Measurements from ENCODE around the gene STK11.

DNA sequence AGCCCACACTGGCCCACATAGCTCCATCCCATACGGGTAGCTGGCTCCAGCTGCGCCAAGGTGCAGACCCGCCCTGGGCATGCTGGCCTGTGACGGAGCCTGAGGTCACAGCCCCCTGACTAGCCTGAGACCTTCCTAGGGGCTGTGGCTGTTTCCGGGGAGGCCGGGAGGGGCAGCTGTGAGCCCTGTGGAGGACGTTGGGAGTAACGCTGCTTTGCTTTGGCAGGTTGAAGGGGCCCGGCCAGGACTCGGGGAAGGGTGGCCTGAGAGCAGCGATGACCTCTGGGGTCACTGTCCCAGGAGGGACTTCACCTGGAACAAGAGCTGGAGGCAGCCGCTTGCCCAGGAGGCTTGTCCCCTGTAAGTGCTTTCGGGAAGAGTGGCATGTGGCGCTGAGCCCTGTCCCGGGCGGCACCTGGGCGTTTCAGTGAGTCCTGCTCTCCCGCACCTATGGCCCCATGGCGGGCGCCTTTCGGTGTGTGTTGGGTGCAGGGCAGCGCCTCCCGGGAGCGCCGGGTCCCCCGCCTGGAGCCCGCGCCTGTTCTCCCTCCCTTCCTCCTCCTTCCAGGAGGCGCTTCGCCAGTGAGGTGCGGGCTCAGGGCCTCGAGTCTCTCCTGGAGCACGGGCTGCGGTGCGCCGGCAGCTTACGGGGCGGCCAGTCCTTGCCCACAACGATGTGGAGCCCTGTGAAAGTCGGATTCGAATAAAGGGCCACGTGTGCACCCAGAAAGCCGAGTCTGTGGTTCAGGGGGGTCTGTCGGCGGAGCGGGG, 68.7 kb downstream of the STK11 start:
- TF ChIP-seq POLR2A (IDR thresholded peaks at IDR 0.05; ENCODE audit: extremely low read depth, insufficient read length) = no peak
- TF ChIP-seq, protein P1, sequence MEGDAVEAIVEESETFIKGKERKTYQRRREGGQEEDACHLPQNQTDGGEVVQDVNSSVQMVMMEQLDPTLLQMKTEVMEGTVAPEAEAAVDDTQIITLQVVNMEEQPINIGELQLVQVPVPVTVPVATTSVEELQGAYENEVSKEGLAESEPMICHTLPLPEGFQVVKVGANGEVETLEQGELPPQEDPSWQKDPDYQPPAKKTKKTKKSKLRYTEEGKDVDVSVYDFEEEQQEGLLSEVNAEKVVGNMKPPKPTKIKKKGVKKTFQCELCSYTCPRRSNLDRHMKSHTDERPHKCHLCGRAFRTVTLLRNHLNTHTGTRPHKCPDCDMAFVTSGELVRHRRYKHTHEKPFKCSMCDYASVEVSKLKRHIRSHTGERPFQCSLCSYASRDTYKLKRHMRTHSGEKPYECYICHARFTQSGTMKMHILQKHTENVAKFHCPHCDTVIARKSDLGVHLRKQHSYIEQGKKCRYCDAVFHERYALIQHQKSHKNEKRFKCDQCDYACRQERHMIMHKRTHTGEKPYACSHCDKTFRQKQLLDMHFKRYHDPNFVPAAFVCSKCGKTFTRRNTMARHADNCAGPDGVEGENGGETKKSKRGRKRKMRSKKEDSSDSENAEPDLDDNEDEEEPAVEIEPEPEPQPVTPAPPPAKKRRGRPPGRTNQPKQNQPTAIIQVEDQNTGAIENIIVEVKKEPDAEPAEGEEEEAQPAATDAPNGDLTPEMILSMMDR (IDR thresholded peaks at IDR 0.05; ENCODE audit: low read depth, low read length) = no peak
- no peak for TF ChIP-seq MYC (IDR thresholded peaks at IDR 0.05; ENCODE audit: low read depth, low read length)

Measured in NB4 (cell line).